ENCODE results near the gene SUN1. TPM values are rescaled to one million over a fixed set of nuclear protein-coding genes. Genes with fewer than 3 reads are reported as not detected.

SUN1 gene
- total and polyA plus RNA-seq, 3 experiments from 2014 or later = 29.8 to 65.8 (median 59.8) TPM

DNA sequence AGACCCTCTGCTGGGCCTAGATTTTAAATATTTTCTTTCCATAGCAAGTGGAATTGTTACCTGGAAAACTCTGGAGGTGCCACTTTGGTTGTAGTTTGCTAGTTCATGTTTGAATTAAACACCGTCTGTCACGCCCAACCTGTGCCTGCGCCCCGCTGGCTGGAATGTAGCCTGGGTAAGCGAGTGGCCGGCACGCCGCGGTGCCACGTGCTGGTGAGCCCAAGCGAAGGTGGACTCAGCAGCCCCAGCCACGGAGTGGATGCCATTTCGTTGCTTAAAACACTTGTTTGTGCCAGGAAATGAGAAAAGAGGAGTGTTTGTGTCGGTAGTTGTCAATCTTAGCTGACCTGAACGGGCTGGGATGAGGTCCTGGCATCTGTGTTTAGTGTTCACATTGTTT lies 46.8 kb downstream of the SUN1 start:
- H3K4me3 Mint-ChIP-seq = peak overlapping the region; percentile 55 to 85 (median 66)
- H3K9me3 ChIP-seq (ENCODE audit: low read length) = no peaks in the 10 kb centered on the region
- DNase-seq = no peak
- H3K36me3 ChIP-seq (ENCODE audit: insufficient read depth, low read length) = no peaks in the 10 kb centered on the region
- H3K9me3 Mint-ChIP-seq = no peaks in the 10 kb centered on the region
- H3K4me3 ChIP-seq (ENCODE audit: low read length) = no peak overlapping the region
- ChIA-PET POLR2A (no interaction called here), CTCF (interaction anchor here (0.8 kb wide), 1 partner anchor 44 kb away, joined by 3 read pairs; no protein-coding TSS in a partner anchor)
- peaks cover 0 to 32% (median 3%) of the 10 kb centered on the region in 3 donors for H3K36me3 Mint-ChIP-seq
- H3K4me1 ChIP-seq (ENCODE audit: insufficient read depth, low read length) = peaks cover 26% of the 10 kb centered on the region
- H3K27ac ChIP-seq (ENCODE audit: low read depth, low read length) = no peak overlapping the region
- H3K4me1 Mint-ChIP-seq = peaks cover 31 to 52% (median 32%) of the 10 kb centered on the region in 3 donors
- H3K27ac Mint-ChIP-seq = peak overlapping the region in 6 of 8 donors; percentile 23 to 89 (median 68)
- H3K27me3 Mint-ChIP-seq = no peaks in the 10 kb centered on the region
- no peaks in the 10 kb centered on the region for H3K27me3 ChIP-seq (ENCODE audit: insufficient read depth, low read length, poor library complexity, severe bottlenecking)

DNA sequence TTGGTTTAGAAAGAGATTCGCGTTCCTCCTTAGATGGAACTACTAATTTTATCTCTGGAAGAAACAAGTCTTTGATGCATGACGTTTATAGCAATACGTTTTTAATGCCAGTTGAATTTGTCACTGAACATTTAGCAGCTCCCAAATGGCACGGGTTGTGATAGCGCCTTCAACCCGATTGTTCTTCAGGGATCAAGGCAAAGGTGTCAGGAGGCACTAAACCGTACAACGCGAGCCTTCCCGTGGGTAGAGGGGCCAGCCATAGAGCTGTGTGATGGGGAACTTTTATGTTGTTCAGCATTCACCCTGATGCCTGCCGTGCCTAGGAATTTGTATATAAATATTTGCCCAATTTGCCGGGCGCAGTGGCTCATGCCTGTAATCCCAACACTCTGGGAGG lies 47.4 kb downstream of the SUN1 start:
- peak overlapping the region in 2 of 7 donors; percentile 65 to 66 for H3K4me3 Mint-ChIP-seq
- Histone ChIP-seq H3K36me3 (ENCODE audit: insufficient read depth, low read length) (no peaks in the 10 kb centered on the region), H3K9me3 (ENCODE audit: low read length) (no peaks in the 10 kb centered on the region), H3K27ac (ENCODE audit: low read depth, low read length) (no peak overlapping the region), H3K4me3 (ENCODE audit: low read length) (no peak overlapping the region), H3K27me3 (ENCODE audit: insufficient read depth, low read length, poor library complexity, severe bottlenecking) (no peaks in the 10 kb centered on the region), H3K4me1 (ENCODE audit: insufficient read depth, low read length) (peaks cover 26% of the 10 kb centered on the region)
- H3K4me1 Mint-ChIP-seq = peaks cover 33 to 58% (median 35%) of the 10 kb centered on the region in 3 donors
- peaks cover 0 to 34% (median 3%) of the 10 kb centered on the region in 3 donors for H3K36me3 Mint-ChIP-seq
- H3K27me3 Mint-ChIP-seq = no peaks in the 10 kb centered on the region
- no peak for DNase-seq
- POLR2A ChIA-PET = no interaction called here
- CTCF ChIA-PET = interaction anchor here (0.8 kb wide), 1 partner anchor 43 kb away, joined by 3 read pairs; no protein-coding TSS in a partner anchor
- peak overlapping the region in 4 of 8 donors; percentile 6 to 89 (median 26) for H3K27ac Mint-ChIP-seq
- no peaks in the 10 kb centered on the region for H3K9me3 Mint-ChIP-seq

DNA sequence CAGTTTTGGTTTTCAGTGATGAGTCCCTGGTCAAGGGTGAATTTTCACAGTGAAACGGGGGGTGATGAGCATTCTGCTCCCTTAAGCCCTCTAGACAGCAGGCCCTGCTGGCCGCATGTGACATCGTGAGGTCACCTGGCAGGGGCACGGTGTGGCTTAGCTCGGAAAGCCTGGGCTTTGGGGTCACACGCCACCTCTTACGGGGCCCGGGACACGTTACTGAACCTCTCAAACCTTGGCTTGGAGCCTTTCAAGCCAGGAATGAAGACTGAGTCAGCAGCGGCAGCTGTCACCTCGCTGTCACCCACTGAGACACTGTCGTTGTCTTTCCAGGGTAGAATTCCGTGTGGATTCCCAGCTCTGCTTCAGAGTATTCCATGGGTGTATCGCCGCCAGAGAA lies 48.2 kb downstream of the SUN1 start:
- Histone ChIP-seq H3K4me1 (ENCODE audit: insufficient read depth, low read length) (peaks cover 23% of the 10 kb centered on the region), H3K27me3 (ENCODE audit: insufficient read depth, low read length, poor library complexity, severe bottlenecking) (no peaks in the 10 kb centered on the region), H3K4me3 (ENCODE audit: low read length) (no peak overlapping the region), H3K9me3 (ENCODE audit: low read length) (no peaks in the 10 kb centered on the region), H3K27ac (ENCODE audit: low read depth, low read length) (no peak overlapping the region), H3K36me3 (ENCODE audit: insufficient read depth, low read length) (no peaks in the 10 kb centered on the region)
- Mint-ChIP-seq H3K27ac (peak overlapping the region in 1 of 8 donors; percentile 89), H3K9me3 (no peaks in the 10 kb centered on the region), H3K27me3 (no peaks in the 10 kb centered on the region), H3K4me1 (peaks cover 34 to 65% (median 36%) of the 10 kb centered on the region in 3 donors), H3K36me3 (peaks cover 0 to 35% (median 3%) of the 10 kb centered on the region in 3 donors), H3K4me3 (peak overlapping the region in 1 of 7 donors; percentile 22)
- CTCF ChIA-PET = no interaction called here
- POLR2A ChIA-PET = no interaction called here
- DNase-seq = no peak

DNA sequence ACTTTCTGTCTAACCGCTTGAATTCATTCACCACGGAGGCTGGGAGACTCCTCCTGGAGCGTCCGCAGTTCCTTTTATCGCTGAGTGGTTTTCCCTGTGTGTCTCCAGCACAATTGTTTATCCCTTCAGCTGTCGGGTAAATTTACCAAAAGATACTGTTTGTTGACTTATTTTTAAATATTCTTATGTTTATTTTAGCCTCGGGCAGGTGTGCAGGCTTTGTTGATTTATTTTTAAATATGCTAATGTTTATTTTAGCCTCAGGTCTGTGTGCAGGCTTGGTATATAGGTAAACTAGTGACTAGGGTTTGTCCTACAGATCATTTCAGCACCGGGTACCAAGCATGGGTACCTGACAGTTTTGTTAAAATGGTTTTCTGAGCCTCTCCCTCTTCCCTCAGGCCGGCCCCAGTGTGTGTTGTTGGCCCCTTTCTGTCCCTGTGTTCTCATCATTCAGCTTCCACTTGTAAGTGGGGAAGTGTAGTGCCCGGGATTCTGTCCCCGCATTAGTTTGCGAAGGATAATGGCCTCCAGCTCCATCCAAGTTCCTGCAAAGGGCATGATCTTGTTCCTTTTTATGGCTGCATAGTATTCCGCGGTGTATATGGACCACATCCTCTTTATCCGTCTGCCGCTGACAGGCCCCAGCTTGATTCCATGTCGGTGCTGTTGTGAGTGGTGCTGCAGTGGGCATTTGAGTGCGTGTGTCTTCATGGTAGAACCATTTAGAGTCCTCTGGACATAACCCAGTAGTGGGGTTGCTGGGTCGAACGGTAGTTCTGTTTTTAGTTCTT lies 49.4 kb downstream of the SUN1 start:
- H3K4me1 Mint-ChIP-seq = peaks cover 35 to 70% (median 36%) of the 10 kb centered on the region in 3 donors
- H3K27ac ChIP-seq (ENCODE audit: low read depth, low read length) = no peak overlapping the region
- H3K9me3 Mint-ChIP-seq = no peaks in the 10 kb centered on the region
- H3K4me3 Mint-ChIP-seq = peak overlapping the region in 1 of 7 donors; percentile 60
- H3K4me1 ChIP-seq (ENCODE audit: insufficient read depth, low read length) = peaks cover 19% of the 10 kb centered on the region
- peak overlapping the region in 3 of 8 donors; percentile 51 to 75 (median 64) for H3K27ac Mint-ChIP-seq
- peaks cover 0 to 43% (median 3%) of the 10 kb centered on the region in 3 donors for H3K36me3 Mint-ChIP-seq
- ChIA-PET POLR2A (no interaction called here), CTCF (no interaction called here)
- no peak for DNase-seq
- H3K27me3 Mint-ChIP-seq = no peaks in the 10 kb centered on the region
- no peaks in the 10 kb centered on the region for H3K27me3 ChIP-seq (ENCODE audit: insufficient read depth, low read length, poor library complexity, severe bottlenecking)
- no peaks in the 10 kb centered on the region for H3K36me3 ChIP-seq (ENCODE audit: insufficient read depth, low read length)
- H3K4me3 ChIP-seq (ENCODE audit: low read length) = no peak overlapping the region
- no peaks in the 10 kb centered on the region for H3K9me3 ChIP-seq (ENCODE audit: low read length)

DNA sequence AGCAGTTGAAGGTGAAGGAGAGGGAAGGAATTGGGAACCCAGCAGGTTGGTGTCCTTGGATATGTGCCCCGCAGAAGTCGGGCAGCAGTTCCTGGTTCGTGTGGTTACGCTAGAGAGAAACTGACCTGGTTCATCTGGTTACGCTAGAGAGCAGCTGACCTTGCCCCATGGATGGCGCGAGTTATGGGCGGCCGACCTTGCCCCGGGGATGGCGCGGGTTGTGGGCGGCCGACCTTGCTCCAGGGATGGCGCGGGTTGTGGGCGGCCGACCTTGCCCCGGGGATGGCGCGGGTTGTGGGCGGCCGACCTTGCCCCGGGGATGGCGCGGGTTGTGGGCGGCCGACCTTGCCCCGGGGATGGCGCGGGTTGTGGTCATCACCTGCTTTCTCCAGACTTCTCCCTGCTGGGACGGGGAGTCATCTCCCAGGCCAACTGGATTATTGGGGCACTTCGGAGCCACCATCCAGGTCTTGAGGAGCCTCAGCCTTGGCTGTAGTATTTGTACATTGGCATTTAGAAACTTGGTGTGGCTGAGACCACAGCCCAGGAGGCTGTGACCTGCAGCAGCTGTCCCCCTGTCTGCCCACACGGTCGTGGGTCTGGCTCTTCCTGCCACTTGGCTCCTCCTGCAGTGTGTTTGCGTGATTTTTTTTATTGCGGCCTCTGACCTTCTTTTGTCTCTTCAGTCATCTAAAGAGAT lies 50.2 kb downstream of the SUN1 start:
- no peak overlapping the region for H3K27ac ChIP-seq (ENCODE audit: low read depth, low read length)
- H3K9me3 Mint-ChIP-seq = no peaks in the 10 kb centered on the region
- no peaks in the 10 kb centered on the region for H3K9me3 ChIP-seq (ENCODE audit: low read length)
- peaks cover 0 to 46% (median 3%) of the 10 kb centered on the region in 3 donors for H3K36me3 Mint-ChIP-seq
- CTCF ChIA-PET = interaction anchor here (0.6 kb wide), 1 partner anchor 61 kb away, joined by 4 read pairs; no protein-coding TSS in a partner anchor
- H3K36me3 ChIP-seq (ENCODE audit: insufficient read depth, low read length) = peaks cover 5% of the 10 kb centered on the region
- H3K27ac Mint-ChIP-seq = peak overlapping the region in 3 of 8 donors; percentile 51 to 75 (median 64)
- peaks cover 35 to 70% (median 36%) of the 10 kb centered on the region in 3 donors for H3K4me1 Mint-ChIP-seq
- peaks cover 19% of the 10 kb centered on the region for H3K4me1 ChIP-seq (ENCODE audit: insufficient read depth, low read length)
- no peaks in the 10 kb centered on the region for H3K27me3 ChIP-seq (ENCODE audit: insufficient read depth, low read length, poor library complexity, severe bottlenecking)
- H3K4me3 Mint-ChIP-seq = peak overlapping the region in 1 of 7 donors; percentile 56
- DNase-seq = no peak
- no peak overlapping the region for H3K4me3 ChIP-seq (ENCODE audit: low read length)
- no peaks in the 10 kb centered on the region for H3K27me3 Mint-ChIP-seq
- POLR2A ChIA-PET = no interaction called here

DNA sequence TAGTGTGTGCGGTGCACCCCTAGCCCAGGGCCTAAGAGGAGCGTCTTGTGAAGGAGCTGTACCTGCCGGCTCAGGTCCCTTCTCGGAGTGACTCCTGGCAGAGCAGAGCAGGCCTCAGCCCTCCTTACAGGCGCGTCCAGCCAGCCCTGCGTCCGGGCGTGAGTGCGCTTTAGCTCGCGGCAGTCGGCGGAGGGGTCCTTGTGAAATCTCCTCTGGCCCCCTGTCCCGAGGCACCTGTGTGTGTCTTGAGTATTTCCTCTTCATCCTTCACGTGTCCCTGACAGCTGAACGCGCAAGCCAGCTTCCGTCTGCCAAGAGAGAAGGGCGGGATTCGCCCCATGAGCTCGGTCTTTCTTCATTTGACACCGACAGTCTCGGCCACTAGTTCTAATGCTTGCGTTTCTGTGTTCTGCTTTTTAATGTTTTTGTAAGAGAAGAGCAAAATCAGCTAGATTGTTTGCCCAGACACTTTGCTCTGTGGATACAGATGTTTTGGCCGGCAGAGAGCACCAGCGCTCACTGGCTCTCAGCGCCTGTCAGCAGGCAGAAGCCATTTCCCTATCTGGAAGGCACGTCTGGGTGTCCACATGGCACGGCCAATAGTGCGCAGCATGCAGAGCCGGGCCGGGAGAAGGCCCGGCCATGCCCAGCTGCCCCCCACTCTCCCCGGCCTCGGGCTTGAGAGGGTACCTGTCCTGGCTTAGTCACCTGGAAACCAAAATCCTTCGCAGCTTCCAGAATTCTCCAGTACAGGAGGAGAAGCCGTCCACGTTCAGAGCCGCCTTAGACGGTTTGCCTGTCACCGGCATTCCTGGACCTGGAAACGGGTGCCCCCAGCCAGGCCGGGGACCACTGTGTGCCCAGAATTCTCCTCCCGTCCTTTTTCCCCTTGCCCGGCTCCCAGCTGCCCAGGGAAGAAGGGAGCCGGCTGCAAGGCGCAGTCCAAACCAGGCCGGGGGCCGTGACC lies 51.1 kb downstream of the SUN1 start:
- no peak for DNase-seq
- CTCF ChIA-PET = interaction anchor here (0.6 to 1.2 kb wide), 3 partner anchors 11 to 110 kb away, joined by 3 to 4 read pairs (median 4); no protein-coding TSS in a partner anchor
- Mint-ChIP-seq H3K27me3 (no peaks in the 10 kb centered on the region), H3K36me3 (peaks cover 0 to 52% (median 3%) of the 10 kb centered on the region in 3 donors), H3K9me3 (no peaks in the 10 kb centered on the region), H3K4me1 (peaks cover 31 to 70% (median 32%) of the 10 kb centered on the region in 3 donors), H3K4me3 (peak overlapping the region in 1 of 7 donors; percentile 66), H3K27ac (peak overlapping the region in 2 of 8 donors; percentile 24 to 58)
- Histone ChIP-seq H3K27ac (ENCODE audit: low read depth, low read length) (no peak overlapping the region), H3K36me3 (ENCODE audit: insufficient read depth, low read length) (peaks cover 13% of the 10 kb centered on the region), H3K27me3 (ENCODE audit: insufficient read depth, low read length, poor library complexity, severe bottlenecking) (no peaks in the 10 kb centered on the region), H3K4me1 (ENCODE audit: insufficient read depth, low read length) (peaks cover 14% of the 10 kb centered on the region), H3K9me3 (ENCODE audit: low read length) (no peaks in the 10 kb centered on the region), H3K4me3 (ENCODE audit: low read length) (no peak overlapping the region)
- POLR2A ChIA-PET = no interaction called here

DNA sequence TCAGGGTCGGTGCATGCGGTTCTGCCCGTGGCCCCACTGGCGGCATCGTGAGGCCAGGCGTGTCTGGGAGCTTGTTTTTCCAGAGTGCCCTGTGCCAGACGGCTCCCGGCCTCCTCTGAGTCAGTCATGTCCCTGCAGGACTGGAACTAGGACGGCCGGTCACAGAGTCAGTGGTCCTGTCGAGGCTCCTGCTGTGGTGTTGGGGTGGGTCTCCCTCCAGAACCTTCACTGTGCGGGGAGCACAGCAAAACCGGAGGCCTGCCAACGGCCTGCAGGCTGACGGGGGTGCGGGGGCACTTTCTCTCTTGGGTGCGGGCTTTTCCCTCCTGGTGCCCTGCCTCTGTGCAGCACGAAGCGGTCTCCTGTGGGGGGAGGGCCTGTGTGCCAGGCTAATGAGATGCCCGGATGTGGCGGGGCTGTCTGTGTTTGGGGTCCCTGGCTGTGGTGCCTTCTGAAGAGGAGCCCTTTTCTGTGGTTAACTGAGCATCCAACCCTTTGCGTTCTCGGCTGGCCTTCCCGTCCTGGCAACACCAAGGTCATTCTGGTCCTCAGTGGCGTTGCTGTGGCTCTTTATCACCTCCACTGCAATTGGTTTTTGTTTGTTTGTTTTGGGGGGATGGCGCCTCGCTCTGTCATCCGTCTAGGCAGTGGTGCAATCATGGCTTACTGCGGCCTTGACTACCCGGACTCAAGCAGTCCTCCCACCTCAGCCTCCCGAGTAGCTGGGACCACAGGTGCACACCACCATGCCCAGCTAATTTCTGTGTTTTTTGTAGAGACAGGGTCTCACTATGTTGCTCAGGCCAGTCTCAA lies 52.1 kb downstream of the SUN1 start:
- Histone ChIP-seq H3K27ac (ENCODE audit: low read depth, low read length) (no peak overlapping the region), H3K4me3 (ENCODE audit: low read length) (no peak overlapping the region), H3K9me3 (ENCODE audit: low read length) (no peaks in the 10 kb centered on the region), H3K4me1 (ENCODE audit: insufficient read depth, low read length) (peaks cover 3% of the 10 kb centered on the region), H3K36me3 (ENCODE audit: insufficient read depth, low read length) (peaks cover 22% of the 10 kb centered on the region), H3K27me3 (ENCODE audit: insufficient read depth, low read length, poor library complexity, severe bottlenecking) (no peaks in the 10 kb centered on the region)
- Mint-ChIP-seq H3K27me3 (peaks cover 0 to 2% of the 10 kb centered on the region in 2 donors), H3K4me3 (peak overlapping the region in 1 of 7 donors; percentile 17), H3K9me3 (no peaks in the 10 kb centered on the region), H3K4me1 (peaks cover 25 to 61% (median 27%) of the 10 kb centered on the region in 3 donors), H3K27ac (peak overlapping the region in 2 of 8 donors; percentile 54 to 66), H3K36me3 (peaks cover 0 to 52% (median 3%) of the 10 kb centered on the region in 3 donors)
- DNase-seq = no peak
- POLR2A ChIA-PET = no interaction called here
- CTCF ChIA-PET = interaction anchor here (1.2 to 2.0 kb wide), 2 partner anchors 41 to 109 kb away, joined by 4 read pairs; no protein-coding TSS in a partner anchor

All from CD8-positive, alpha-beta memory T cell (primary cell).